ENCODE measurements around the gene EZH1.

Gene EZH1

GRCh38 chr17:42682722-42683403 is 62.0 kb downstream of the EZH1 start:
- DNase-seq (ENCODE audit: low spot score), result peak; percentile 61

- peak; percentile 79 for DNase-seq (ENCODE audit: low spot score)
These were observed 62.7 kb downstream of the EZH1 start, which contains the start of gene CNTNAP1 for GRCh38 chr17:42681976-42682721. CNTNAP1 (plus strand) TSS chr17:42682531; CDS start chr17:42682830, 299 bp downstream.

GRCh38 chr17:42680331-42680808 is 64.5 kb downstream of the EZH1 start:
- DNase-seq (ENCODE audit: low spot score), result no peak

- peak; percentile 75 for DNase-seq (ENCODE audit: low spot score)
These were observed 65.1 kb downstream of the EZH1 start for GRCh38 chr17:42679492-42680330.

GRCh38 chr17:42678951-42679491 is 65.8 kb downstream of the EZH1 start:
- DNase-seq (ENCODE audit: low spot score), result no peak

GRCh38 chr17:42677921-42678781 is 66.7 kb downstream of the EZH1 start:
- peak; percentile 89 for DNase-seq (ENCODE audit: low spot score)

- peak; percentile 99 for DNase-seq (ENCODE audit: low spot score)
These were observed 67.6 kb downstream of the EZH1 start for GRCh38 chr17:42677012-42677857.

GRCh38 chr17:42676424-42677011 is 68.3 kb downstream of the EZH1 start, which contains the start of gene PLEKHH3:
PLEKHH3 (minus strand) TSS chr17:42676994; CDS start chr17:42676563, 431 bp downstream.
- no peak for DNase-seq (ENCODE audit: low spot score)

- no peak for DNase-seq (ENCODE audit: low spot score)
These were observed 68.8 kb downstream of the EZH1 start for GRCh38 chr17:42675965-42676423.

GRCh38 chr17:42675348-42675964 is 69.4 kb downstream of the EZH1 start:
- DNase-seq (ENCODE audit: low spot score), result no peak

- no peak for DNase-seq (ENCODE audit: low spot score)
These were observed 70.0 kb downstream of the EZH1 start for GRCh38 chr17:42674755-42675347.

- DNase-seq (ENCODE audit: low spot score), result peak; percentile 75
These were observed 70.7 kb downstream of the EZH1 start for GRCh38 chr17:42673885-42674754.

- no peak for DNase-seq (ENCODE audit: low spot score)
These were observed 71.5 kb downstream of the EZH1 start for GRCh38 chr17:42673266-42673884.

GRCh38 chr17:42672038-42672437 is 72.8 kb downstream of the EZH1 start:
- no peak for DNase-seq (ENCODE audit: low spot score)

- DNase-seq (ENCODE audit: low spot score), result no peak
These were observed 73.8 kb downstream of the EZH1 start for GRCh38 chr17:42670789-42671657.
